Thoracic aorta (tissue), 2 donors: ENCODE measurements around the gene DYSF. TPM values are rescaled to one million over a fixed set of nuclear protein-coding genes. Genes with fewer than 3 reads are reported as not detected.
A peak's percentile ranks its signal among the peaks of the same experiment; 100 is the strongest.

ENCODE experiments used
- ATAC-seq: fragments of 150-250 bp; one replicate; pipeline ENCODE4 v1.8.0; 2017; ENCODE audit warnings: low read depth; ENCODE audit not compliant: insufficient number of reproducible peaks, low FRiP score
- DNase-seq: peaks from one replicate; pipeline ENCODE4 v3.0.0-alpha.2; 2020; ENCODE audit warnings: low spot score
- H3K27ac ChIP-seq, 2 donors: fragments of 200-600 bp; sonication (generic); 1 replicate in 1 of 2; 2 replicates in 1 of 2; pipeline ENCODE4 v1.5.1; 2016; ENCODE audit warnings: mild to moderate bottlenecking in 2 of 2, moderate library complexity in 2 of 2
- H3K27me3 ChIP-seq: fragments of 200-600 bp; sonication (generic); replicated peaks from 2 replicates; pipeline ENCODE4 v1.6.0; 2016; ENCODE audit warnings: mild to moderate bottlenecking; ENCODE audit not compliant: insufficient read depth
- H3K36me3 ChIP-seq: fragments of 200-600 bp; sonication (generic); one replicate; pipeline ENCODE4 v1.5.1; 2016
- H3K4me1 ChIP-seq, 2 donors: fragments of 200-600 bp; sonication (generic); 1 replicate in 1 of 2; 2 replicates in 1 of 2; pipeline versions ENCODE4 v1.5.1 to v1.6.0; 2016; ENCODE audit warnings: low read depth in 2 of 2, mild to moderate bottlenecking in 1 of 2; ENCODE audit not compliant: control insufficient read depth in 1 of 2
- H3K4me3 ChIP-seq: fragments of 200-600 bp; sonication (generic); 2 replicates; pipeline ENCODE4 v1.5.1; 2016; ENCODE audit warnings: mild to moderate bottlenecking
- H3K9me3 ChIP-seq: fragments of 200-600 bp; sonication (generic); 2 replicates; pipeline ENCODE4 v1.5.1; 2016
- total RNA-seq, 2 donors: library from RNA; depleted of rRNA; stranded (reverse); fragments of >200 nt; gene quantifications; one replicate each; pipeline versions ENCODE4 v1.1.0 to v1.2.3, GENCODE V29; 2016
- TF ChIP-seq, protein P1 (sequence below): fragments of 200-600 bp; sonication (generic); IDR thresholded peaks from one replicate; pipeline ENCODE4 v1.5.1; 2019; ENCODE audit warnings: antibody characterized with exemption

The DYSF gene
- total RNA-seq, 2 donors from 2014 or later, result 13.0 to 15.2 TPM

- TF ChIP-seq, protein P1, sequence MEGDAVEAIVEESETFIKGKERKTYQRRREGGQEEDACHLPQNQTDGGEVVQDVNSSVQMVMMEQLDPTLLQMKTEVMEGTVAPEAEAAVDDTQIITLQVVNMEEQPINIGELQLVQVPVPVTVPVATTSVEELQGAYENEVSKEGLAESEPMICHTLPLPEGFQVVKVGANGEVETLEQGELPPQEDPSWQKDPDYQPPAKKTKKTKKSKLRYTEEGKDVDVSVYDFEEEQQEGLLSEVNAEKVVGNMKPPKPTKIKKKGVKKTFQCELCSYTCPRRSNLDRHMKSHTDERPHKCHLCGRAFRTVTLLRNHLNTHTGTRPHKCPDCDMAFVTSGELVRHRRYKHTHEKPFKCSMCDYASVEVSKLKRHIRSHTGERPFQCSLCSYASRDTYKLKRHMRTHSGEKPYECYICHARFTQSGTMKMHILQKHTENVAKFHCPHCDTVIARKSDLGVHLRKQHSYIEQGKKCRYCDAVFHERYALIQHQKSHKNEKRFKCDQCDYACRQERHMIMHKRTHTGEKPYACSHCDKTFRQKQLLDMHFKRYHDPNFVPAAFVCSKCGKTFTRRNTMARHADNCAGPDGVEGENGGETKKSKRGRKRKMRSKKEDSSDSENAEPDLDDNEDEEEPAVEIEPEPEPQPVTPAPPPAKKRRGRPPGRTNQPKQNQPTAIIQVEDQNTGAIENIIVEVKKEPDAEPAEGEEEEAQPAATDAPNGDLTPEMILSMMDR, result no peak
- Histone ChIP-seq H3K4me1 (peaks cover 0 to 7% of the 10 kb centered on the region in 2 donors), H3K9me3 (no peaks in the 10 kb centered on the region), H3K27me3 (no peaks in the 10 kb centered on the region), H3K4me3 (no peak overlapping the region), H3K36me3 (no peaks in the 10 kb centered on the region), H3K27ac (no peak overlapping the region)
- DNase-seq, result no peak
- ATAC-seq, result no peak
These were observed 137.7 kb downstream of the DYSF start for GRCh38 chr2:71591044-71591443.

DNA sequence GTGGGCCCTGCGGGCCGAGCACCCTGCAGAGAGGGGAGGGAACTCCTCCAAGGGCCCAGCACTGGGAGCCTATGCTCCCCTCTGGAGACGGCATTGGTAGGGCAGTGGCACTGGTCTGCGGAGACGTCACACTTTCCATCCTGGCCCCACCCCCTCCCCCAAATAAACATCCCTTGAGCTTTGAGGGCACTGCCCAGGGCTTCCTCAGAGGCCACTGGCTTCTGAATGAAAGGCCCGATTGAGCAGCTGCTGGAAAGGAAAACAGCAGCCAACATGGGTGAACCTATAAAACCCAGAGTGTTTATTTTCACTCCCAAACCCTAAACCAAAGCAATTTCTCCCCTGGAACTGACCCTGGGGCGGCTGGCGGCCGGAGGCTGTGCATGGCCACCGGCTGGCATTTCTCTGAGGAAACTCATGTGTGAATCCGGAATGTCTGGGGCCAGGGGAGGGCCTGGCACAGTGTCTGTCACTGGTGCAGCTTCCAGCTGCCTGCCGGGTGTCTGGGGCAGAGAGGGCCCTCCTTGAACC lies 138.9 kb downstream of the DYSF start:
- Histone ChIP-seq H3K36me3 (no peaks in the 10 kb centered on the region), H3K27ac (no peak overlapping the region), H3K4me1 (peaks cover 0 to 17% of the 10 kb centered on the region in 2 donors), H3K9me3 (no peaks in the 10 kb centered on the region), H3K4me3 (no peak overlapping the region), H3K27me3 (no peaks in the 10 kb centered on the region)
- DNase-seq (no peak), ATAC-seq (no peak)
- TF ChIP-seq, protein P1, result no peak

DNA sequence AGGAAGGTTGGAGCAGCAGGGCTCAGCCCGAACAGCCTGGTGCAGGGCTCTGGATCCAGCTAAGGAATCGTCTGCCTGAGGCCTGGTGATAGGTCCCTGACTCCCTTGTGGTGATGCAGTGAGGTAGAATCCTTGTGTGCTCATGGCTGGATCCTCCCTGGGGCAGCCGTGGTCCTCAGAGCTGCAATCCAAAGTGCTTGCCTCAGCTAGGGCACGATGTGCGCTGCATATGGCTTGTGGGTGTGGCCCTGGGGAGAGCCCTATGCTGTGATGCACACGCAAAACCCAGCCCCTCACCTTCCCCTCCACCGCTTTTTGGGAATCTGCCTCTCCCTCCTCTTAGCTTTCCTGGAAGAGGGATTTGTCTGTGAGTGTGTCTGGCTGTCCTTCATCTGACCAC lies 142.2 kb downstream of the DYSF start:
- no peak for DNase-seq
- H3K9me3 ChIP-seq, result no peaks in the 10 kb centered on the region
- no peaks in the 10 kb centered on the region for H3K36me3 ChIP-seq
- ATAC-seq, result no peak
- no peak overlapping the region for H3K27ac ChIP-seq
- TF ChIP-seq, protein P1, result no peak
- no peak overlapping the region for H3K4me3 ChIP-seq
- no peaks in the 10 kb centered on the region for H3K27me3 ChIP-seq
- H3K4me1 ChIP-seq, result peaks cover 0 to 17% of the 10 kb centered on the region in 2 donors

GRCh38 chr2:71596011-71596410 lies 142.7 kb downstream of the DYSF start:
- no peak overlapping the region for H3K27ac ChIP-seq
- H3K4me1 ChIP-seq, result peaks cover 0 to 17% of the 10 kb centered on the region in 2 donors
- no peak for ATAC-seq
- TF ChIP-seq, protein P1, result no peak
- H3K27me3 ChIP-seq, result no peaks in the 10 kb centered on the region
- H3K36me3 ChIP-seq, result no peaks in the 10 kb centered on the region
- peak overlapping the region; percentile 51 for H3K4me3 ChIP-seq
- H3K9me3 ChIP-seq, result no peaks in the 10 kb centered on the region
- no peak for DNase-seq

- peaks cover 0 to 17% of the 10 kb centered on the region in 2 donors for H3K4me1 ChIP-seq
- ATAC-seq, result no peak
- TF ChIP-seq, protein P1, result no peak
- H3K4me3 ChIP-seq, result no peak overlapping the region
- H3K27ac ChIP-seq, result no peak overlapping the region
- H3K36me3 ChIP-seq, result no peaks in the 10 kb centered on the region
- no peak for DNase-seq
- no peaks in the 10 kb centered on the region for H3K9me3 ChIP-seq
- no peaks in the 10 kb centered on the region for H3K27me3 ChIP-seq
These were observed 144.4 kb downstream of the DYSF start for GRCh38 chr2:71597756-71598155.
